Measurements from ENCODE around the gene ZNF853.
"Not testable (repeated sequence)": the region's sequence is repeated elsewhere in the genome, so short reads cannot be mapped to it uniquely, and the experiment has no call there.

Gene ZNF853

GRCh38 chr7:6653071-6654003 is 37.9 kb downstream of the ZNF853 start:
- no peak for DNase-seq

- DNase-seq = no peak
Observed at GRCh38 chr7:6654113-6654841, 38.9 kb downstream of the ZNF853 start.

- DNase-seq = no peak
Observed at GRCh38 chr7:6654842-6655610, 39.6 kb downstream of the ZNF853 start.

GRCh38 chr7:6655636-6656385 is 40.4 kb downstream of the ZNF853 start:
- DNase-seq = no peak

GRCh38 chr7:6656413-6656812 is 41.0 kb downstream of the ZNF853 start:
- no peak for DNase-seq

GRCh38 chr7:6658618-6659345 is 43.4 kb downstream of the ZNF853 start:
- DNase-seq = no peak

GRCh38 chr7:6670851-6671250 is 55.4 kb downstream of the ZNF853 start:
- not testable (repeated sequence) for DNase-seq
